DND-41 (cell line): ENCODE measurements around the gene DLK2.

Experiments used
- ATAC-seq: fragments of 200-7000 bp; cut with Tn5 transposase; 3 replicates; pipeline ENCODE4 v1.9.1; 2021; ENCODE audit warnings: low read depth; ENCODE audit not compliant: insufficient read depth
- DNase-seq: peaks from one replicate; pipeline ENCODE4 v3.0.0-alpha.2; 2020
- H2AFZ ChIP-seq: 2 replicates; pipeline ENCODE4 v1.6.0; 2012; ENCODE audit warnings: low read depth, low read length
- H3K27ac ChIP-seq: 2 replicates; pipeline ENCODE4 v1.5.1; 2012; ENCODE audit warnings: low read length, inconsistent platforms
- H3K27me3 ChIP-seq: fragments of 200-600 bp; sonication (generic); 2 replicates; pipeline ENCODE4 v1.6.0; 2012; ENCODE audit warnings: low read length, mild to moderate bottlenecking, inconsistent platforms; ENCODE audit not compliant: insufficient read depth, poor library complexity
- H3K36me3 ChIP-seq: 2 replicates; pipeline ENCODE4 v1.5.1; 2012; ENCODE audit warnings: low read length, inconsistent platforms; ENCODE audit not compliant: insufficient read depth
- H3K4me1 ChIP-seq: 2 replicates; pipeline ENCODE4 v1.5.1; 2012; ENCODE audit warnings: mild to moderate bottlenecking, low read length; ENCODE audit not compliant: insufficient read depth
- H3K4me2 ChIP-seq: 2 replicates; pipeline ENCODE4 v1.6.0; 2012; ENCODE audit warnings: mild to moderate bottlenecking, moderate library complexity, low read length, inconsistent platforms; ENCODE audit not compliant: insufficient read depth
- H3K4me3 ChIP-seq, 2 experiments: fragments of 200-600 bp in 1 of 2; shearing (Covaris generic) in 1 of 2; 2 replicates each; pipeline ENCODE4 v1.5.1; 2012 to 2016; ENCODE audit warnings: inconsistent platforms in 2 of 2, low read length in 2 of 2, mild to moderate bottlenecking in 2 of 2, low read depth in 1 of 2, moderate library complexity in 1 of 2
- H3K79me2 ChIP-seq: 2 replicates; pipeline ENCODE4 v1.6.0; 2012; ENCODE audit warnings: low read length, inconsistent platforms; ENCODE audit not compliant: insufficient read depth
- H3K9ac ChIP-seq: 2 replicates; pipeline ENCODE4 v1.6.0; 2012; ENCODE audit warnings: low read depth, mild to moderate bottlenecking, inconsistent platforms, low read length, moderate library complexity
- H3K9me3 ChIP-seq: 2 replicates; pipeline ENCODE4 v1.5.1; 2012; ENCODE audit warnings: low read length, moderate library complexity, mild to moderate bottlenecking, inconsistent platforms; ENCODE audit not compliant: insufficient read depth, severe bottlenecking
- H4K20me1 ChIP-seq: 2 replicates; pipeline ENCODE4 v1.6.0; 2012; ENCODE audit warnings: low read length; ENCODE audit not compliant: insufficient read depth
- EZH2 ChIP-seq: IDR thresholded peaks from 3 replicates; pipeline ENCODE4 v1.6.1; 2012; ENCODE audit warnings: borderline replicate concordance, low read depth, mild to moderate bottlenecking, moderate library complexity, low read length, inconsistent platforms; ENCODE audit not compliant: severe bottlenecking
- TF ChIP-seq, protein P1 (sequence below): IDR thresholded peaks from 2 replicates; pipeline ENCODE4 v1.5.1; 2012; ENCODE audit warnings: borderline replicate concordance, low read length, moderate library complexity, mild to moderate bottlenecking; ENCODE audit not compliant: poor library complexity, severe bottlenecking; ENCODE audit errors: extremely low read depth

The DLK2 gene

DNA sequence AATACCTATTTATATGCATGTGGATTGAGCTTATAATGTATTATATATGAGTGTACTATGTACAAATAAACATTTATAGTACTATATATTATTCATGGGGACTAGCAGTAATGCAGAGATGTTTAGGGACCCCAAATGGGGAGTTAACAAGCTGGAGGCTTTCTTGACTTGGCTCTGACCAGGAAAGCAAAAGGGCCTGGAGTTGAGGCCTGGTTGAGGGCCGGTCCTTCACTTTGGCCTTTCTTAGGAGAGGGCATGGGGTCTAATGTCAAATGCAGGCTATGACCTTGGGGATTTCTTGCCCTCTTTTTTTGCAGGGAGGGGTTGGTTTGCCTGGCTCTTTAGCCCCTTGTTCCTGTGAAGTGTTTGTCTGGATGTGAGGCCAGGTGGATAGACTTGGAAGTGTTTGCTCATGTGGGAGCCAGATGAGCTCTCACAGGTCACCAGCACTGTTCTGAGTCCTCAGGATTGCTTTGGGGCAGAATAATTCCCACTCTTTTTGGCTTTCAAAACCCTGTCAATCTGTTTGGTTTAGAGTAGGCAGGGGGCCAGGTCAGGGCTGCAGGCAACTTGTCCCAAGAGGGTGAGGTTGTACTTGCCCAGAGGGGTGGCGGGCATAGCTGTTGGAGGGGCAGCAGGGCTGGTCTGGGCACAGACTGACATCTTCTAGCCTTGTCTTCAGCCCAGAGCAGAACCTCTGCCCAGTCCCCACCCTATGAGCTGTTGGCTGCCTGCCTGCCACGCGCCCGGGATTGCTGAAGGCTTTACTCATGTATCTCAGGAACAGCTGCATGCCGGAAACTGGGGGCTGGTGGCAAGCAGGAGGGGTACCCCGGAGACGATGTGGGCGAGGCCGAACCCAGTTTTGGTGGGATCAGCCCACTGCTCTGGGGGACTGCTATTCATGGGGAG is 36.7 kb upstream of the DLK2 start:
- Histone ChIP-seq H3K27me3 (no peaks in the 10 kb centered on the region), H3K36me3 (peaks cover 11% of the 10 kb centered on the region), H4K20me1 (peaks cover 31% of the 10 kb centered on the region), H3K4me2 (no peak overlapping the region), H3K79me2 (peaks cover 20% of the 10 kb centered on the region), H3K9ac (no peak overlapping the region), H3K4me1 (no peaks in the 10 kb centered on the region), H3K4me3 (no peak overlapping the region), H3K27ac (no peak overlapping the region), H3K9me3 (no peaks in the 10 kb centered on the region), H2AFZ (no peak overlapping the region)
- no peak for TF ChIP-seq EZH2
- TF ChIP-seq, protein P1, sequence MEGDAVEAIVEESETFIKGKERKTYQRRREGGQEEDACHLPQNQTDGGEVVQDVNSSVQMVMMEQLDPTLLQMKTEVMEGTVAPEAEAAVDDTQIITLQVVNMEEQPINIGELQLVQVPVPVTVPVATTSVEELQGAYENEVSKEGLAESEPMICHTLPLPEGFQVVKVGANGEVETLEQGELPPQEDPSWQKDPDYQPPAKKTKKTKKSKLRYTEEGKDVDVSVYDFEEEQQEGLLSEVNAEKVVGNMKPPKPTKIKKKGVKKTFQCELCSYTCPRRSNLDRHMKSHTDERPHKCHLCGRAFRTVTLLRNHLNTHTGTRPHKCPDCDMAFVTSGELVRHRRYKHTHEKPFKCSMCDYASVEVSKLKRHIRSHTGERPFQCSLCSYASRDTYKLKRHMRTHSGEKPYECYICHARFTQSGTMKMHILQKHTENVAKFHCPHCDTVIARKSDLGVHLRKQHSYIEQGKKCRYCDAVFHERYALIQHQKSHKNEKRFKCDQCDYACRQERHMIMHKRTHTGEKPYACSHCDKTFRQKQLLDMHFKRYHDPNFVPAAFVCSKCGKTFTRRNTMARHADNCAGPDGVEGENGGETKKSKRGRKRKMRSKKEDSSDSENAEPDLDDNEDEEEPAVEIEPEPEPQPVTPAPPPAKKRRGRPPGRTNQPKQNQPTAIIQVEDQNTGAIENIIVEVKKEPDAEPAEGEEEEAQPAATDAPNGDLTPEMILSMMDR: no peak
- DNase-seq (no peak), ATAC-seq (no peak)

DNA sequence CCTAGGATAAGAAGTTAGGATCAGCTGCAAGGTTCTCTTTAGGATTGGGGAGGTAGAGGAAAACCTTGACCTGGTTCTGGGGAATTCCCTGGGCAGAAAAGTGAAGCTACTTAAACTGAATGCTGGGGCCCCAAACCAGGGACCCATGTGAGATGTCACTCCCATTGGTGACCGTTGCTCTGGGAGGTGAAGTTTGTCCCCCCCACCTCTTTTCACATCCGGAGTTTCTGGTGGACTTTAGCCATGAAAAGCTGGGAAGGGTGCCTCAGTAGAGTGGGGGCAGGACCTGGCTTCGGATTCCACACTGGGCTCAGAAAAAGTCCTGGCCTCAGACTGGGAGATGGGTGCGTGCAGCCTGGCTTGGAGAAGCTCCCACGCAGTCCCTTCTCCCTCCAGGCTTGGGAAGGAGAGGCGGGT is 35.2 kb upstream of the DLK2 start:
- Histone ChIP-seq H3K4me3 (no peak overlapping the region), H2AFZ (no peak overlapping the region), H3K27ac (no peak overlapping the region), H3K9me3 (no peaks in the 10 kb centered on the region), H3K27me3 (no peaks in the 10 kb centered on the region), H4K20me1 (peaks cover 26% of the 10 kb centered on the region), H3K4me1 (no peaks in the 10 kb centered on the region), H3K36me3 (peaks cover 11% of the 10 kb centered on the region), H3K9ac (no peak overlapping the region), H3K79me2 (peaks cover 25% of the 10 kb centered on the region), H3K4me2 (no peak overlapping the region)
- ATAC-seq (no peak), DNase-seq (no peak)
- TF ChIP-seq, protein P1: no peak
- TF ChIP-seq EZH2: no peak

DNA sequence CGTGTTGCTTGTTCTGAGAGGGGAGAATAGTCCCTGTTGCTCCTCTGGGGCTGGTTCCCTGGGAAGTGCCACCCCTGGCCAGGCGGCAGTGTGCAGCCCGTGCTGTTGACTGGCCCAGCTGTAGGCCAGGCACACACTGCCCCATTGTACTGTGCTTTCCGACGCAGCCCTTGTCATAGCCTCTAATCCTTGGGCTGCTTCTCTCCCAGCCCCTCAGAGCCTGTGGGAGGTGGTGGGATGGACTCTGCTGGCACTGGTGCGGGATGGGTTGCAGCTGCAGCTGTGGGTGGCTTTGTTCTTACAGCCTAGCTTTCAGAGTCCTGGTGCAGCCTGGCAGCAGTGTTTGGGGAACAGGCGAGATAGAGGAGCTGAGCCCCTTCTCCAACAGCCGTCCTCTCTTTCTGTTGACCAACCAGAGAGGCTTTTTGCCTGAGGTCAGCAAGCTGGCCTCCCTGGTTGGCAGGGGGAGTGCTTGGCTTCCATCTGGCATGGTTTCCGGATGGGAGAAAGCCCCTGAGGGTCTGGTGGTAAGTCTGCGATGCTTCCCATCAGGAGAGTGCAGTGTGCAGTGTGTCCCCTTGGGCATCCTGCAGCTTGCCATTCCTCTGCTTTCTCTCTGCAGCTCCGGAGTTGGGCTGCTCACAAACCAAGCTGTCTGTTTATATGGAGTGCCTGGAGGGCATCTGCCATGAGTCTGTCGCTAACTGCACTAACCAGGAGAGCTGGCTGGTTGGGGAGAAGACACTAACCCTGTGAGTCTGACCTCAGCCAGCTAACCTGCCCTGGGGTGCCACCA is 34.1 kb upstream of the DLK2 start:
- no peak overlapping the region for H3K27ac ChIP-seq
- peaks cover 21% of the 10 kb centered on the region for H3K79me2 ChIP-seq
- H3K9me3 ChIP-seq: no peaks in the 10 kb centered on the region

More for the DNA sequence above, 34.1 kb upstream of the DLK2 start:
- Histone ChIP-seq H2AFZ (no peak overlapping the region), H3K4me1 (no peaks in the 10 kb centered on the region), H3K4me3 (no peak overlapping the region), H3K36me3 (peaks cover 11% of the 10 kb centered on the region), H4K20me1 (peaks cover 17% of the 10 kb centered on the region), H3K27me3 (no peaks in the 10 kb centered on the region), H3K9ac (no peak overlapping the region), H3K4me2 (no peak overlapping the region)
- DNase-seq: no peak
- ATAC-seq: no peak
- TF ChIP-seq, protein P1: no peak
- no peak for TF ChIP-seq EZH2
